Astrocyte of the cerebellum (primary cell): ENCODE results near the gene CCDC69.

ENCODE experiments used
- DNase-seq: peaks from one replicate; pipeline ENCODE4 v3.0.0-alpha.2; 2011; ENCODE audit warnings: low read depth
- H3K4me3 ChIP-seq: 2 replicates; pipeline ENCODE4 v1.5.1; 2011; ENCODE audit warnings: mild to moderate bottlenecking, low read depth, low read length, moderate library complexity
- in situ Hi-C: cut with HindIII; loops from 2 replicates; pipeline ENCODE4 v1.10.0; 2017; ENCODE audit warnings: low sequenced_read_pairs
- TF ChIP-seq, protein P1 (sequence below): IDR thresholded peaks from 2 replicates; pipeline ENCODE4 v1.5.1; 2012; ENCODE audit warnings: low read length, low read depth, moderate library complexity, mild to moderate bottlenecking; ENCODE audit errors: missing control alignments

The CCDC69 gene

DNA sequence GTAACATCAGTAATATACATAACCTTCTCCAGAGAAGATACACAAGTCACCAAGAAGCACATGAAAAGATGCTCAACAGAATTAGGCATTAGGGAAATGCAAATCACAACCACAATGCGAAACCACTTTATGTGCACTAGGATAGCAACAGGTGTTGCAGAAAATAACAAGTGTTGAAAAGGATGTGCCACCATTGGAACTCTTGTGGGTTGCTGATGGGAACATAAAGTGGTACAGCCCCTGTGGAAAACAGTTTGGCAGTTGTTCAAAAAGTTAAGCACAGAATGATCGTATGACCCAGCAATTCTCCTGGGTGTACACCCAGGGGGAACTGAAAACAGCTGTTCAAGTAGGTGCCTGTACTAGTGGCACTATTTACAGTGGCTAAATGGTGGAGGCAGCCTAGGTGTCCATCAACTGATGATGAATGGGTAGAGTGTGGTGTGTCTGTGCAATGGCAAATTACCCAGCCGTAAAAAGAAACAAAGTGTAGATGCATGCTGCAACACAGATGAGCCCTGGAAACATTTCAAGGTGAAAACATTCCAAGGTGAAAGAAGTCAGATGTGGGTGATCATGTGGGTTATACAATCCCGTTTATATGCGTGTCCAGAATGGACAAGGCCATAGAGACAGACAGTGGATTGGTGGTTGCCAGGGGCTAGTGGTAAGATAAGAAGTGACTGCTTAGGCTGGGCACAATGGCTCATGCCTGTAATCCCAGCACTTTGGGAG, 27.2 kb downstream of the CCDC69 start:
- no peak for DNase-seq
- in situ Hi-C loops, result no loop called here
- TF ChIP-seq, protein P1, sequence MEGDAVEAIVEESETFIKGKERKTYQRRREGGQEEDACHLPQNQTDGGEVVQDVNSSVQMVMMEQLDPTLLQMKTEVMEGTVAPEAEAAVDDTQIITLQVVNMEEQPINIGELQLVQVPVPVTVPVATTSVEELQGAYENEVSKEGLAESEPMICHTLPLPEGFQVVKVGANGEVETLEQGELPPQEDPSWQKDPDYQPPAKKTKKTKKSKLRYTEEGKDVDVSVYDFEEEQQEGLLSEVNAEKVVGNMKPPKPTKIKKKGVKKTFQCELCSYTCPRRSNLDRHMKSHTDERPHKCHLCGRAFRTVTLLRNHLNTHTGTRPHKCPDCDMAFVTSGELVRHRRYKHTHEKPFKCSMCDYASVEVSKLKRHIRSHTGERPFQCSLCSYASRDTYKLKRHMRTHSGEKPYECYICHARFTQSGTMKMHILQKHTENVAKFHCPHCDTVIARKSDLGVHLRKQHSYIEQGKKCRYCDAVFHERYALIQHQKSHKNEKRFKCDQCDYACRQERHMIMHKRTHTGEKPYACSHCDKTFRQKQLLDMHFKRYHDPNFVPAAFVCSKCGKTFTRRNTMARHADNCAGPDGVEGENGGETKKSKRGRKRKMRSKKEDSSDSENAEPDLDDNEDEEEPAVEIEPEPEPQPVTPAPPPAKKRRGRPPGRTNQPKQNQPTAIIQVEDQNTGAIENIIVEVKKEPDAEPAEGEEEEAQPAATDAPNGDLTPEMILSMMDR, result no peak
- no peak overlapping the region for H3K4me3 ChIP-seq

DNA sequence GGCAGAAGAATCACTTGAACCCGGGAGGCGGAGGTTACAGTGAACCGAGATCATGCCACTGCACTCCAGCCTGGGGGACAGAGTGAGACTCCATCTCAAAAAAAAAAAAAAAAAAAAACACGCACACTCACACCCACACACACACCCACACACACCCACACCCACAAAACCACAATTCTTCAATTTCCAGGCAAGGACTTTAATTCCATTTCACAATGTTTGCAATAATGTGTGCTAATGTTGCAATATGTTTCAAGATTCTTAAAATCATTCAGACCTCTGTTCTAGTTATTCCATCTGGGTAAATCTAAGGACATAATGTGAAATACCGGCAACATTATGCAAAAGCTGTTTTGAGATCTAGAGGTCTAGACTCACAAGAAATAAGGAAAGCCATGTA, 28.3 kb downstream of the CCDC69 start:
- H3K4me3 ChIP-seq, result no peak overlapping the region
- DNase-seq, result no peak
- in situ Hi-C loops, result no loop called here
- TF ChIP-seq, protein P1, result no peak

DNA sequence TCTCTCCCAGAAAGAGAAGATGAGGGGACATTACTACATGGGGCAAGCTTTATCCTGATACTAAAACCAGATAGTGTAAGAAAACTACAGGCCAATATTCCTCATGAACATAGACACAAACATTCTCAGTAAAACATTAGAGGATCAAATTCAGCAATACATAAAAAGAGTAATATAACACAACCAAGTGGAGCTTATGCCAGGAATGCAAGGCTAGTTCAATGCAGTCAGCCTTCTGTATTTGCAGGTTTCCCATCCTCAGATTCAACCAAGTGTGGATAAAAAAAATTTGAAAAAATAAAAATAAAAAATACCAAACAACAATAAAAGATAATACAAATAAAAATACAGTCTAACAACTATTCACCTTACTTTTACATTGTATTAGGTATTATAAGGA, 31.3 kb downstream of the CCDC69 start:
- in situ Hi-C loops, result no loop called here
- no peak overlapping the region for H3K4me3 ChIP-seq
- TF ChIP-seq, protein P1, result no peak
- DNase-seq, result no peak

DNA sequence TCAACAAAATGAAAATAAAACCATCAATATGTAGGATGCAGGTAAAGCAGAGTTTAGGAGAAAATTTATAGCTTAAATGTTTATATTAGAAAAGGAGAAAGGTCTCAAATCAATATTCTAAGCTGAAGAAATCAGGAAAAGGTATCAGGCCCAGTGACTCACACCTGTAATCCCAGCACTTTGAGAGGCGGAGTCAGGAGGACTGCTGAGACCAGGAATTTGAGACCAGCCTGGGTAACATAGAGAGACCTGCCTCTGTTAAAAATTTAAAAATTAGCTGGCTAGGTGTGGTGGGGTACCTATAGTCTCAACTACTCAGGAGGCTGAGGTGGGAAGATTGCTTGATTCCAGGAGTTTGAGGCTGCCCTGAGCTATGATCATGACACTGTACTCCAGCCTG, 32.2 kb downstream of the CCDC69 start:
- TF ChIP-seq, protein P1, result no peak
- H3K4me3 ChIP-seq, result no peak overlapping the region
- in situ Hi-C loops, result no loop called here
- DNase-seq, result no peak

DNA sequence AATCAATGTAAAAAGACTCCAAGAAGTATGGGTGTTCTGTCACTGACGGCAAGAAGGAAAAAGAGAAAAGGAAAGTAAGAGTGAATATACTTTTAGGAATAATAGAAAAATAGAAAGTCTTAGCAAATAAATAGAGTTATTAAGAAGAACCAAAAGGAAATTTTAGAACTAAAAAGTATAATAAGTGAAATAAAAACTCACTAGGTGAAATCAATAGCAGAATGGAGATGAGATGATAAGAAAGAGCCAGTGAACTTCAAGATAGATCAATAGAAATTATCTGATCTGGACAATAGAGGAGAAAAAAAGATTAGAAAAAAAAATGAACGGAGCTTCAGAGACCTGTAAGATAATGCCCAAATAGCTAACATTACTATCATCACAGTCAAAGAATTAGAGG, 34.7 kb downstream of the CCDC69 start:
- TF ChIP-seq, protein P1, result no peak
- in situ Hi-C loops, result no loop called here
- H3K4me3 ChIP-seq, result no peak overlapping the region
- DNase-seq, result no peak

DNA sequence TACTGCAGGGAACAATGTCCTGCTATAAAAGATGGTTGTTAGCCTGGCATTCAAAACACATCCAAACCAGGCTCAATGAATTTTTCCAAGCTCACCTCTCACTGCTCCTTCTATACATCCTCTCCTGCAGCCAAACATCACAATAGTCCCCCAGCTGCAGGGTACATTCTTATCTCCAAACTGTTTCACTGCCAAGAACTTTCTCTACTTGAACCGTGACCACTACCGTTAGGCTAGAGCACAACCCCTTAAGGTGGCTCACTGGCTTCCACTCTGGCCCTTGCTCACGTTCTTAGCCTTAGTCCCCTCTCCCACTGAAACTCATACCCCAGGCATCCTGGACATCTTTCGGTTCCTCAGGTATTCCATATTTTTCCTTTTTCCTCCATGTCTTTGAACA, 37.4 kb downstream of the CCDC69 start:
- DNase-seq, result no peak
- TF ChIP-seq, protein P1, result no peak
- in situ Hi-C loops, result no loop called here
- H3K4me3 ChIP-seq, result no peak overlapping the region
